ENCODE measurements around the gene SCN4B. TPM values are rescaled to one million over a fixed set of nuclear protein-coding genes. Genes with fewer than 3 reads are reported as not detected.
A peak's percentile ranks its signal among the peaks of the same experiment; 100 is the strongest.
"Not testable (repeated sequence)": the region's sequence is repeated elsewhere in the genome, so short reads cannot be mapped to it uniquely, and the experiment has no call there.

Gene SCN4B
- total RNA-seq, 2 donors from 2014 or later: 0.09 to 3.3 TPM

DNA sequence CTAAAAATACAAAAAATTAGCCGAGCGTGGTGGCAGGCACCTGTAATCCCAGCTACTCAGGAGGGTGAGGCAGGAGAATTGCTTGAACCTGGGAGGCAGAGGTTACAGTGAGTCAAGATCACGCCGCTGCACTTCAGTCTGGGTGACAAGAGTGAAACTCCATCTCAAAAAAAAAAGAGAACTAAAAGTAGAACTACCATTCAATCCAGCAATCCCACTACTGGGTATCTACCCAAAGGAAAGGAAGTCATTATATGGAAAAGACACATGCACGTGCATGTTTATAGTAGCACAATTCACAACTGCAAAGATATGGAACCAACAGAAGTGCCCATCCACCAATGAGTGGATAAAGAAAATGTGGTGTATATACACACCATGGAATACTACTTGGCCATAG lies 31.1 kb upstream of the SCN4B start:
- not testable (repeated sequence) for H3K4me1 Mint-ChIP-seq; H3K27me3 Mint-ChIP-seq; H3K36me3 Mint-ChIP-seq (ENCODE audit: low read depth); ATAC-seq (replicated peaks); H3K4me3 Mint-ChIP-seq; H3K9me3 Mint-ChIP-seq; H3K27ac Mint-ChIP-seq

- Mint-ChIP-seq H3K27me3 (peaks cover 8% of the 10 kb centered on the region), H3K4me1 (no peaks in the 10 kb centered on the region), H3K27ac (no peak overlapping the region), H3K36me3 (ENCODE audit: low read depth) (no peaks in the 10 kb centered on the region), H3K4me3 (no peak overlapping the region), H3K9me3 (no peaks in the 10 kb centered on the region)
- ATAC-seq (replicated peaks): no peak
These were observed 27.7 kb upstream of the SCN4B start for GRCh38 chr11:118180300-118180703.

- Mint-ChIP-seq H3K36me3 (ENCODE audit: low read depth) (no peaks in the 10 kb centered on the region), H3K4me3 (no peak overlapping the region), H3K9me3 (no peaks in the 10 kb centered on the region), H3K27me3 (peaks cover 4% of the 10 kb centered on the region), H3K4me1 (no peaks in the 10 kb centered on the region), H3K27ac (no peak overlapping the region)
- no peak for ATAC-seq (replicated peaks)
These were observed 24.1 kb upstream of the SCN4B start for GRCh38 chr11:118176778-118177134.

- Mint-ChIP-seq H3K4me1 (no peaks in the 10 kb centered on the region), H3K9me3 (no peaks in the 10 kb centered on the region), H3K27me3 (peaks cover 4% of the 10 kb centered on the region), H3K27ac (no peak within 1 kb of the TSS), H3K36me3 (ENCODE audit: low read depth) (no peaks in the 10 kb centered on the region), H3K4me3 (no peak within 1 kb of the TSS)
- ATAC-seq (replicated peaks): no peak
These were observed 23.6 kb upstream of the SCN4B start, which contains the start of gene SCN2B for GRCh38 chr11:118175993-118176777. Gene SCN2B, minus strand, starts transcription at chr11:118176639. Its CDS starts 208 bp downstream, at chr11:118176431.

DNA sequence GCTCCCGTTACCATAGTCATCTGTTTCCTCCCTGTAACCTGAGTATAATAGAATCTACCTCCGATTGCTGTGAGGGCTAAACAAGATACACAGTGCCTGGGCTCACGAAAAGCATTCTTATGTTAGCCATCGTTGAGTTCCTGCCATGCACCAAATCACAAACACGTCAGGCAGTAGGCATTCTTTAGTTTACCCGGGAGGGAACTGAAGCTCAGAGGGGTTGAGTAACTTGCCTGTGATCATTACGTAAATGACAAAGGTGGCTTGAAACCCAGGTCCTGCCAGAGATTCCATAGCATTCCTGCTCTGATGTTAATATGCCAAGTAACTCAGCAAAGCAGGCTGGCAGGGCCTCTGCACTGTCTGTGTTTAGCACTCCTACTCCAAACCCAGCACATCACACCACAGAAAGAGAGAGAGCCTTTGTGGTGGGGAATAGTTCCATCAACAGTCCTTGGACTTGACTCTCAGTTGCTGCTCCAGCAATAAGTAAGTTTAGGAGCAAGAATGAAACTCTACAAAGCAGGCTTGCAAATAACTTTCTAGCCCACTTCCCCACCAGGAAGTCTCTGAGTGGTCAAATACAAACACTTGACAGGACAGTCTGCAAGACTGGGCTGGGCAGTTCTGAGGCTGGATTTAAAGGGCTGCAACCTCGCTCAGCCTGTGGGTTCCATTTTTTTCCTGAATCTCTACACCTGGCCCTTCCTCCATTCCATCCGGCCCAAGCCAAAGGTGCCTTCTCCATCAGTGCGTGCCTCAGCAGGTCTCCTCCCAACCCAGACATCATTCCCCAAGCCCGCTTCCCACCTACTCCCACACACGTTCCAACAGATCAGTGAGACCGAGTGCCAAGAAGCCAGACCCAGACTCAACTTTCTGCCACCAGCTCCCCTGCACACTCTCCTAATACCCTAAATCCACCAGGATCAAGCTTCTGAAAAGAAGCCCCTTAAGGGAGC lies 22.7 kb upstream of the SCN4B start:
- no peaks in the 10 kb centered on the region for H3K9me3 Mint-ChIP-seq
- ATAC-seq (replicated peaks): no peak

DNA sequence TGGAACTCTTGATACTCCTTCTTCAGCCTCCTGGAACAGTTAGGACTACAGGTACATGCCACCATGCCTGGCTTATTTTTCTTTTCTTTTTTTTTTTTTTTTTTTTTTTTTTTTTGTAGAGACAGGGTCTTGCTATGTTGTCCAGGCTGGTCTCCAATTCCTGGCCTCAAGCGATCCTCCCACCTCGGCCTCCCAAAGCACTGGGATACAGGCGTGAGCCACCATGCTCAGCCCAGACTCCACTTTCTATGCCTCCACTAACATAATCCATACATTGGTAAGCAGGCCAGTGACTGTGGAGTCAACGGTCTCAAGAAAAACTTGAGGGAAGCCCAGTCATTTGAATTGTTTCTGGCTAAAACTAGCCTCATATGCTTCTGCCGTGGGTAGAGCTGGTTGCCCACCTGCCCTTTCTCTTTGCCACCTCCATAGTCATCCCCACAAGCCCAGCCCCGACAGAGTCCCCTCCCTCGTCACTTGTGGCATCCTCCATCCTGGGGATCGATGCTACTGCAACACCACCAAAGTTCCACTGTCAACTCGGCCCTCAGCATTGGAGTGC lies 21.5 kb upstream of the SCN4B start:
- Mint-ChIP-seq H3K4me1 (no peaks in the 10 kb centered on the region), H3K9me3 (no peaks in the 10 kb centered on the region), H3K4me3 (no peak overlapping the region), H3K36me3 (ENCODE audit: low read depth) (no peaks in the 10 kb centered on the region), H3K27ac (peak overlapping the region; percentile 64), H3K27me3 (peaks cover 5% of the 10 kb centered on the region)
- ATAC-seq (replicated peaks): no peak

More for the DNA sequence above, 22.7 kb upstream of the SCN4B start:
- H3K4me3 Mint-ChIP-seq: no peak overlapping the region
- no peaks in the 10 kb centered on the region for H3K36me3 Mint-ChIP-seq (ENCODE audit: low read depth)
- H3K4me1 Mint-ChIP-seq: no peaks in the 10 kb centered on the region
- H3K27me3 Mint-ChIP-seq: no peaks in the 10 kb centered on the region
- peak overlapping the region; percentile 64 for H3K27ac Mint-ChIP-seq

DNA sequence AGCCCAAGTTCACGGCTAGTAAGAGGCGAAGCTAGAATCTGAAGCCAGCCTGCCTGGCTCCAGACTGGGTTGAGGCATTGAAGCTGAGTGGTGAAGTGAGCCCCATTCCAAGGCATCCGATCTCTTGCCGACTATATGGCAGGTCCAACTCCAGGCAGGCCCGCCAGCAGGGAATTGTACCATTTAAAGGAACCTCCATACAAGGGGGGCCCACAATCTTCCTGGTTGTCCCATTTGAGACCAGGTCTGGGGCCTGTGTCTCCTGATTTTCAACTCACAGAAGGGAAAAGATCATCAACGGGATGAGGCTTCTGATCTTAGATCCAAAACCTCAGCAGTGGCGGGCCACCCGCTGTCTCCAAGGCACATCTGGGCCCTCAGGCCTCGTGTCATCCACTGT lies 19.7 kb upstream of the SCN4B start:
- ATAC-seq (replicated peaks): no peak
- peaks cover 5% of the 10 kb centered on the region for H3K27me3 Mint-ChIP-seq
- H3K36me3 Mint-ChIP-seq (ENCODE audit: low read depth): no peaks in the 10 kb centered on the region
- H3K27ac Mint-ChIP-seq: no peak overlapping the region
- H3K9me3 Mint-ChIP-seq: no peaks in the 10 kb centered on the region
- no peaks in the 10 kb centered on the region for H3K4me1 Mint-ChIP-seq
- no peak overlapping the region for H3K4me3 Mint-ChIP-seq

GRCh38 chr11:118171269-118172062 lies 18.8 kb upstream of the SCN4B start:
- no peak overlapping the region for H3K27ac Mint-ChIP-seq
- H3K36me3 Mint-ChIP-seq (ENCODE audit: low read depth): no peaks in the 10 kb centered on the region
- peak; percentile 95 for ATAC-seq (replicated peaks)

GRCh38 chr11:118170882-118171268 lies 18.3 kb upstream of the SCN4B start:
- no peak overlapping the region for H3K4me3 Mint-ChIP-seq
- H3K4me1 Mint-ChIP-seq: no peaks in the 10 kb centered on the region
- H3K9me3 Mint-ChIP-seq: no peaks in the 10 kb centered on the region
- H3K27ac Mint-ChIP-seq: no peak overlapping the region
- no peak for ATAC-seq (replicated peaks)
- H3K27me3 Mint-ChIP-seq: peaks cover 5% of the 10 kb centered on the region
- no peaks in the 10 kb centered on the region for H3K36me3 Mint-ChIP-seq (ENCODE audit: low read depth)

More at GRCh38 chr11:118171269-118172062, 18.8 kb upstream of the SCN4B start:
- H3K9me3 Mint-ChIP-seq: no peaks in the 10 kb centered on the region
- no peak overlapping the region for H3K4me3 Mint-ChIP-seq
- no peaks in the 10 kb centered on the region for H3K4me1 Mint-ChIP-seq
- H3K27me3 Mint-ChIP-seq: peaks cover 5% of the 10 kb centered on the region

DNA sequence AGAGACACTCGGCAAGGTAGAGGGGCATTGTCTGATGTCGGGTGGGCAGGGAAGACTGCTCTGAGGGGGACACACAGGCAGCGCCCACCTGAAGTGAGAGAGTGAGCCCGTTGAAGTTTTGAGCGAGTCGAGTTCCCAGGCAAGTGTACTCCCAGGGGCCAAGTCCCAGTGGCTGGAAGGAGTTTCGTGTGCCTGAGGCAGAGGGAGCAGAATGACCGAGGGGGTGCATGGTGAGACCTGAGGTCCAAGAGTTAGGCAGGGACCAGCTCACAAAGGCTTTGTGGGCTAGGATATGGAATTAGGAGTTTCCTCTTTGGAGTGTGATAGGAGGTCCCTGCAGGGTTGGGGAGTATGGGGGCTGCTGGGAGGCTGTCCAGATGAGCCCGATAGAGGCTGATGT lies 17.6 kb upstream of the SCN4B start:
- peak overlapping the region; percentile 6 for H3K27ac Mint-ChIP-seq
- no peak overlapping the region for H3K4me3 Mint-ChIP-seq
- H3K27me3 Mint-ChIP-seq: peaks cover 5% of the 10 kb centered on the region
- no peaks in the 10 kb centered on the region for H3K36me3 Mint-ChIP-seq (ENCODE audit: low read depth)
- no peaks in the 10 kb centered on the region for H3K4me1 Mint-ChIP-seq
- no peaks in the 10 kb centered on the region for H3K9me3 Mint-ChIP-seq
- ATAC-seq (replicated peaks): no peak

DNA sequence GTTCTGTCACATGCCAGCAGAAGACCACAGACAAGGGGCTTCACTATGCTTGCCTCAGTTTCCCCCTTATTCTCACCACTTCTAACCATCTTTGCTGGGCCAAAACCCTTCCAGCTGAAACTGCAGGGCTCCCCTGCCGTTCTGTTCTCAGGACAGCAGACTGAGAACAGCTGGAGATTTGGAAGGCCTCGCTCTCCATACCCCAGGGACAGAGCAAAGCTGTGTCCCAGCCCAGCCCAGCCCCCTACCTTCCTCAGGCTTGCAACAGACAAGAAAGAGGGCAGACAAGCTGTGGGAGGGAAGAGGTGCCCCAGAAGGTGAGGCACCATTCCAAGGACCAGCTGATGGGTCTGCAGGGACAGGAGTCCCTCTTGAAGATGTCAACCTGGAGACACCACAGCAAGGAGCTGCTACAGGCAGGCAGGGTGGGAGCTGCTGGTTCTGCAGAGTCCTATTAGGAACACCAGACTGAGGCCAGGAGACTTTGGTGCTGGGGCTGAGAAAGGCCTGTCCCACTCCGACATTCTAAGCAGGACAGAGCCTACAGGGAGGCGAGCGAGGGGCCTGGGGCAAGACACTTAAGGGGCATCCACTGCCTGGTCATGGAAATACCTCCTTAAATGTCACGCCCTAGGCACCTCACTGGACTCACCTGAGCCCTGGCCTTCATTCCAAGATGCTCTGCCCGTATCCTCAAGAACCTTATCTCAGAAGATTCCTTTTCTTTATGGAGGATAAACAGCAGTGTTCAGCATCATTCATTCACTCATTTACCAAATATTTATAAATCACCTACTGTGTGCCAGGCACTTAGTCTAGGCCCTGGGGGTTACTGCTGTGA lies 16.9 kb upstream of the SCN4B start:
- Mint-ChIP-seq H3K4me3 (no peak overlapping the region), H3K9me3 (no peaks in the 10 kb centered on the region), H3K27me3 (peaks cover 5% of the 10 kb centered on the region), H3K27ac (peak overlapping the region; percentile 6), H3K4me1 (no peaks in the 10 kb centered on the region), H3K36me3 (ENCODE audit: low read depth) (no peaks in the 10 kb centered on the region)
- ATAC-seq (replicated peaks): no peak

DNA sequence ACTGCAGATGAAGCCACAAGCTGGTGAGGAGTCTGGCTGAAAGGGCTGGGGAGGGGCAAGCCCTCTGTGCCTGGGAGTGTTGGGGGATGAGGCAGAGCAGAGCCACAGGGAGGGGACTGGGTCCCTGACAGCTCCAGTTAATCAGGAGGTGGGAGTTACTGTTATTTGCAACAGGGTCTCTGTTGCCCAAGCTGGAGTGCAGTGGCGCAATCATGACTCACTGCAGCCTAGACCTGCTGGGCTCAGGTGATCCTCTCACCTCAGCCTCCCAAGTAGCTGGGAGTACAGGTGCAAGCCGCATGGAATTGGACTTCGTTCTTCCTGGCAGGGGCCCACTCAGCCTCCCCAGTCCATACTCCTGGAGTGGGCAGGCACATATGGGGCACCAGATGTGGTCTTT lies 16.1 kb upstream of the SCN4B start:
- ATAC-seq (replicated peaks): no peak
- Mint-ChIP-seq H3K4me1 (no peaks in the 10 kb centered on the region), H3K4me3 (no peak overlapping the region), H3K27me3 (peaks cover 5% of the 10 kb centered on the region), H3K36me3 (ENCODE audit: low read depth) (no peaks in the 10 kb centered on the region), H3K9me3 (no peaks in the 10 kb centered on the region), H3K27ac (no peak overlapping the region)

DNA sequence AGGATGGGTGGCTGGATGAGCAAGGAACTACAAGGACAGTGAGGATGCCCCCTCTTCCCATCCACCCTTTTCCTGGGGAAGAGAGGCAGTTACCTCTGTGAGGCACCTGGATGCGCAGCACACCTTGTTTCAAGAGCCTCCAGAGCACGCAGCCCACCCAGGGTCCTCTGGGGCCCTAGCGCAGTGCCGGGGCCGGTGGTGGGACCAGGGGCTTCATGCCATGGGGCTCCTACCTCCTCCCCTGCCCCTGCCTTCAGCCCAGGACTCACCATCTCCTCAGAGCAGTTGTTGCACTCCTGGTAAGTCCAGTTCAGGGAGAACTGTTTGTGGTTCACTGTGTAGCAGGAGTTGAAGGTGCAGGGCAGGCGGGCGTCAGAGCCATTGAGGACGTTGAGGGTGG lies 15.7 kb upstream of the SCN4B start:
- Mint-ChIP-seq H3K9me3 (no peaks in the 10 kb centered on the region), H3K4me1 (no peaks in the 10 kb centered on the region), H3K27me3 (peaks cover 5% of the 10 kb centered on the region), H3K4me3 (no peak overlapping the region), H3K36me3 (ENCODE audit: low read depth) (no peaks in the 10 kb centered on the region), H3K27ac (no peak overlapping the region)
- no peak for ATAC-seq (replicated peaks)

All from activated T-helper 17 cell treated with anti-CD3 and anti-CD28 coated beads, Interleukin-2, amount 50 U/mL, for 72 hours (primary cell).